ENCODE results near the gene PIEZO1. TPM values are rescaled to one million over a fixed set of nuclear protein-coding genes. Genes with fewer than 3 reads are reported as not detected.

The PIEZO1 gene
- total RNA-seq, 6 experiments from 2014 or later = 48.9 to 91.9 (median 64.4) TPM

GRCh38 chr16:88681084-88681680 is 103.8 kb downstream of the PIEZO1 start:
- H3K27ac ChIP-seq = no peak overlapping the region
- intact Hi-C loops (cut with DNase I) = no loop called here
- no peak overlapping the region for H3K4me3 ChIP-seq
- DNase-seq = peak in 2 of 3 donors; percentile 69 to 73
- ATAC-seq = peak; percentile 67 to 76 (median 72)
- TF ChIP-seq POLR2A (IDR thresholded peaks at IDR 0.05) = no peak
- peak; percentile 42 to 67 (median 58) for TF ChIP-seq CTCF (IDR thresholded peaks at IDR 0.05)
- H3K9me3 ChIP-seq = no peaks in the 10 kb centered on the region
- H3K4me1 ChIP-seq = peaks cover 0 to 8% (median 3%) of the 10 kb centered on the region in 4 donors
- H3K36me3 ChIP-seq = no peaks in the 10 kb centered on the region
- H3K27me3 ChIP-seq = no peaks in the 10 kb centered on the region
- WGBS (ENCODE audit: insufficient coverage, low coverage, low lambda C conversion rate, missing lambda C conversion rate) = 35% methylated on average over 10 of the region's 31 CpGs

GRCh38 chr16:88680554-88681083 is 104.4 kb downstream of the PIEZO1 start:
- Histone ChIP-seq H3K4me3 (no peak overlapping the region), H3K27ac (no peak overlapping the region), H3K36me3 (no peaks in the 10 kb centered on the region), H3K9me3 (no peaks in the 10 kb centered on the region), H3K4me1 (peaks cover 0 to 5% (median 1%) of the 10 kb centered on the region in 4 donors), H3K27me3 (no peaks in the 10 kb centered on the region)
- no peak for TF ChIP-seq CTCF (IDR thresholded peaks at IDR 0.05)
- TF ChIP-seq POLR2A (IDR thresholded peaks at IDR 0.05) = no peak
- DNase-seq = no peak
- intact Hi-C loops (cut with DNase I) = no loop called here
- ATAC-seq = no peak
- WGBS (ENCODE audit: insufficient coverage, low coverage, low lambda C conversion rate, missing lambda C conversion rate) = 100% methylated on average over 1 of the region's 5 CpGs

- Histone ChIP-seq H3K9me3 (no peaks in the 10 kb centered on the region), H3K27me3 (no peaks in the 10 kb centered on the region), H3K4me3 (no peak overlapping the region), H3K27ac (no peak overlapping the region), H3K4me1 (peaks cover 0 to 3% (median 0%) of the 10 kb centered on the region in 4 donors), H3K36me3 (no peaks in the 10 kb centered on the region)
- intact Hi-C loops (cut with DNase I) = no loop called here
- ATAC-seq = no peak
- DNase-seq = peak in 2 of 3 donors; percentile 44 to 53
- TF ChIP-seq POLR2A (IDR thresholded peaks at IDR 0.05) (no peak), CTCF (IDR thresholded peaks at IDR 0.05) (no peak)
- WGBS (ENCODE audit: insufficient coverage, low coverage, low lambda C conversion rate, missing lambda C conversion rate) = no CpG with 5 or more reads among the region's 32 CpGs
Measured at GRCh38 chr16:88678224-88678979, 106.6 kb downstream of the PIEZO1 start.

GRCh38 chr16:88677721-88678120 is 107.3 kb downstream of the PIEZO1 start:
- ATAC-seq = no peak
- Histone ChIP-seq H3K27ac (no peak overlapping the region), H3K4me3 (no peak overlapping the region), H3K36me3 (no peaks in the 10 kb centered on the region), H3K9me3 (no peaks in the 10 kb centered on the region), H3K27me3 (no peaks in the 10 kb centered on the region), H3K4me1 (peaks cover 0 to 3% (median 0%) of the 10 kb centered on the region in 4 donors)
- intact Hi-C loops (cut with DNase I) = no loop called here
- WGBS (ENCODE audit: insufficient coverage, low coverage, low lambda C conversion rate, missing lambda C conversion rate) = 67% methylated on average over 3 of the region's 13 CpGs
- TF ChIP-seq POLR2A (IDR thresholded peaks at IDR 0.05) = no peak
- no peak for TF ChIP-seq CTCF (IDR thresholded peaks at IDR 0.05)
- no peak for DNase-seq

Data from right lobe of liver (tissue), 6 donors.